DOHH2 (cell line): ENCODE measurements around the gene DNMT1.
"Not testable (repeated sequence)": the region's sequence is repeated elsewhere in the genome, so short reads cannot be mapped to it uniquely, and the experiment has no call there.

ENCODE experiments used
- H3F3A ChIP-seq: fragments of 200-600 bp; sonication (generic), shearing (Covaris generic); 2 replicates; pipeline ENCODE4 v1.6.0; 2016; ENCODE audit warnings: antibody characterized with exemption, mild to moderate bottlenecking; ENCODE audit not compliant: control insufficient read depth, insufficient read depth
- H3K27ac ChIP-seq: fragments of 200-600 bp; sonication (generic); 2 replicates; pipeline ENCODE4 v1.5.1; 2014; ENCODE audit warnings: low read depth, mild to moderate bottlenecking, low read length, moderate library complexity
- H3K27me3 ChIP-seq: fragments of 200-600 bp; sonication (generic); 2 replicates; pipeline ENCODE4 v1.6.1; 2014; ENCODE audit warnings: mild to moderate bottlenecking, low read length, mixed read lengths; ENCODE audit not compliant: control insufficient read depth
- H3K36me3 ChIP-seq: fragments of 200-600 bp; sonication (generic); 2 replicates; pipeline ENCODE4 v1.6.1; 2014; ENCODE audit warnings: mild to moderate bottlenecking, low read length, moderate library complexity, mixed read lengths; ENCODE audit not compliant: control insufficient read depth
- H3K4me1 ChIP-seq: fragments of 200-600 bp; sonication (generic); 2 replicates; pipeline ENCODE4 v1.6.1; 2014; ENCODE audit warnings: mild to moderate bottlenecking, low read length, mixed read lengths; ENCODE audit not compliant: control insufficient read depth
- H3K4me2 ChIP-seq: fragments of 200-600 bp; sonication (generic); 2 replicates; pipeline ENCODE4 v1.6.0; 2014; ENCODE audit warnings: mild to moderate bottlenecking, low read length, moderate library complexity
- H3K4me3 ChIP-seq: fragments of 200-600 bp; sonication (generic); 2 replicates; pipeline ENCODE4 v1.5.1; 2014; ENCODE audit warnings: mild to moderate bottlenecking, low read length, mixed read lengths
- H3K79me2 ChIP-seq: fragments of 200-600 bp; sonication (generic); 2 replicates; pipeline ENCODE4 v1.6.1; 2014; ENCODE audit warnings: mild to moderate bottlenecking, low read length, mixed read lengths; ENCODE audit not compliant: control insufficient read depth
- H3K9me2 ChIP-seq: fragments of 200-600 bp; sonication (generic); replicated peaks from 2 replicates; pipeline ENCODE4 v1.6.1; 2014; ENCODE audit warnings: mild to moderate bottlenecking, low read length, mixed read lengths; ENCODE audit not compliant: control insufficient read depth
- H3K9me3 ChIP-seq: fragments of 200-600 bp; sonication (generic); 2 replicates; pipeline ENCODE4 v1.6.1; 2014; ENCODE audit warnings: antibody characterized with exemption, low read length, mixed read lengths; ENCODE audit not compliant: control insufficient read depth, insufficient read depth
- H4K20me1 ChIP-seq: fragments of 200-600 bp; sonication (generic); 2 replicates; pipeline ENCODE4 v1.6.0; 2014; ENCODE audit warnings: low read depth, mild to moderate bottlenecking, antibody characterized with exemption, low read length, moderate library complexity; ENCODE audit not compliant: control insufficient read depth, insufficient read depth
- CTCF ChIP-seq: fragments of 200-600 bp; sonication (generic); IDR thresholded peaks from one replicate; pipeline ENCODE4 v1.5.1; 2014; ENCODE audit warnings: antibody characterized with exemption, mild to moderate bottlenecking, low read depth, low read length; ENCODE audit not compliant: poor library complexity, severe bottlenecking
- EZH2phosphoT487 ChIP-seq: fragments of 200-600 bp; sonication (generic); IDR thresholded peaks from 2 replicates; pipeline ENCODE4 v1.6.1; 2017; ENCODE audit warnings: borderline replicate concordance, mild to moderate bottlenecking, antibody characterized with exemption, low read length, moderate library complexity, mixed read lengths

DNMT1 gene

GRCh38 chr19:10182847-10183246 is 11.9 kb downstream of the DNMT1 start:
- Histone ChIP-seq H3K4me2 (no peak overlapping the region), H3K79me2 (peaks cover 91% of the 10 kb centered on the region)
- no peak for TF ChIP-seq CTCF

GRCh38 chr19:10182076-10182475 is 12.7 kb downstream of the DNMT1 start:
- Histone ChIP-seq H3K79me2 (peaks cover 90% of the 10 kb centered on the region), H3K4me3 (no peak overlapping the region), H3K27ac (no peak overlapping the region), H3F3A (peaks cover 14% of the 10 kb centered on the region), H3K4me2 (no peak overlapping the region), H3K27me3 (no peaks in the 10 kb centered on the region), H3K4me1 (peaks cover 3% of the 10 kb centered on the region), H3K9me3 (no peaks in the 10 kb centered on the region), H4K20me1 (peaks cover 21% of the 10 kb centered on the region), H3K36me3 (peaks cover 88% of the 10 kb centered on the region), H3K9me2 (no peaks in the 10 kb centered on the region)
- TF ChIP-seq EZH2phosphoT487 (no peak), CTCF (no peak)

More at GRCh38 chr19:10182847-10183246, 11.9 kb downstream of the DNMT1 start:
- Histone ChIP-seq H3K27me3 (no peaks in the 10 kb centered on the region), H4K20me1 (peaks cover 22% of the 10 kb centered on the region), H3K4me1 (peaks cover 11% of the 10 kb centered on the region), H3K27ac (no peak overlapping the region), H3F3A (peaks cover 14% of the 10 kb centered on the region), H3K36me3 (peaks cover 88% of the 10 kb centered on the region), H3K9me3 (no peaks in the 10 kb centered on the region), H3K9me2 (no peaks in the 10 kb centered on the region), H3K4me3 (no peak overlapping the region)

GRCh38 chr19:10180459-10180858 is 14.3 kb downstream of the DNMT1 start:
- TF ChIP-seq CTCF (no peak), EZH2phosphoT487 (no peak)
- peaks cover 88% of the 10 kb centered on the region for H3K36me3 ChIP-seq

GRCh38 chr19:10180024-10180423 is 14.7 kb downstream of the DNMT1 start:
- H3K36me3 ChIP-seq: peaks cover 89% of the 10 kb centered on the region
- not testable (repeated sequence) for H3K27ac ChIP-seq, H3K9me2 ChIP-seq, H3K27me3 ChIP-seq, H3K4me2 ChIP-seq, H3K4me1 ChIP-seq, H3K4me3 ChIP-seq, H3K9me3 ChIP-seq
- peaks cover 90% of the 10 kb centered on the region for H3K79me2 ChIP-seq
- H3F3A ChIP-seq: peaks cover 18% of the 10 kb centered on the region
- peaks cover 20% of the 10 kb centered on the region for H4K20me1 ChIP-seq

More at GRCh38 chr19:10180459-10180858, 14.3 kb downstream of the DNMT1 start:
- Histone ChIP-seq H3K4me1 (no peaks in the 10 kb centered on the region), H3K4me3 (no peak overlapping the region), H3K27me3 (no peaks in the 10 kb centered on the region), H3K4me2 (no peak overlapping the region), H3F3A (peaks cover 17% of the 10 kb centered on the region), H3K27ac (no peak overlapping the region), H3K9me2 (no peaks in the 10 kb centered on the region), H3K79me2 (peaks cover 90% of the 10 kb centered on the region), H3K9me3 (no peaks in the 10 kb centered on the region), H4K20me1 (peaks cover 19% of the 10 kb centered on the region)
